Activated T-helper 1 cell treated with anti-CD3 and anti-CD28 coated beads, Interleukin-12 subunit alpha, Interleukin-12 subunit beta, Interleukin-2, Interleukin-4 antibody, amounts not matched to agents 30 ng/mL and 10 ng/mL and 1 ng/mL, durations not matched to agents 14 hours and 24 hours and 36 hours (primary cell): Measurements from ENCODE around the gene IFNL3. TPM values are rescaled to one million over a fixed set of nuclear protein-coding genes. Genes with fewer than 3 reads are reported as not detected.
"Not testable (repeated sequence)": the region's sequence is repeated elsewhere in the genome, so short reads cannot be mapped to it uniquely, and the experiment has no call there.

Experiments
- DNase-seq: peaks from one replicate; pipeline ENCODE4 v3.0.0; 2021; ENCODE audit warnings: low spot score
- H3K27ac Mint-ChIP-seq: one replicate; pipeline ENCODE4 v1.8.0; 2021; ENCODE audit warnings: mild to moderate bottlenecking, mixed read lengths
- H3K27me3 Mint-ChIP-seq: one replicate; pipeline ENCODE4 v1.8.0; 2022; ENCODE audit warnings: mild to moderate bottlenecking, moderate library complexity, mixed read lengths; ENCODE audit not compliant: insufficient read depth
- H3K36me3 Mint-ChIP-seq: one replicate; pipeline ENCODE4 v1.8.0; 2021; ENCODE audit warnings: low read depth, mixed read lengths
- H3K4me1 Mint-ChIP-seq: one replicate; pipeline ENCODE4 v1.8.0; 2021; ENCODE audit warnings: low read depth, mixed read lengths
- H3K4me3 Mint-ChIP-seq: one replicate; pipeline ENCODE4 v1.8.0; 2021; ENCODE audit warnings: mild to moderate bottlenecking, moderate library complexity, mixed read lengths
- H3K9me3 Mint-ChIP-seq: one replicate; pipeline ENCODE4 v1.8.0; 2021; ENCODE audit warnings: mixed read lengths
- intact Hi-C: fragments of 100-400 bp; cut with micrococcal nuclease; formaldehyde crosslinking; loops from one replicate; pipeline ENCODE4 v1.15.1; 2024
- total RNA-seq: library from RNA; stranded (reverse); gene quantifications from 2 replicates; pipeline ENCODE4 v1.2.3, GENCODE V29; 2022

IFNL3 gene
- not detected in 2 replicates for total RNA-seq

DNA sequence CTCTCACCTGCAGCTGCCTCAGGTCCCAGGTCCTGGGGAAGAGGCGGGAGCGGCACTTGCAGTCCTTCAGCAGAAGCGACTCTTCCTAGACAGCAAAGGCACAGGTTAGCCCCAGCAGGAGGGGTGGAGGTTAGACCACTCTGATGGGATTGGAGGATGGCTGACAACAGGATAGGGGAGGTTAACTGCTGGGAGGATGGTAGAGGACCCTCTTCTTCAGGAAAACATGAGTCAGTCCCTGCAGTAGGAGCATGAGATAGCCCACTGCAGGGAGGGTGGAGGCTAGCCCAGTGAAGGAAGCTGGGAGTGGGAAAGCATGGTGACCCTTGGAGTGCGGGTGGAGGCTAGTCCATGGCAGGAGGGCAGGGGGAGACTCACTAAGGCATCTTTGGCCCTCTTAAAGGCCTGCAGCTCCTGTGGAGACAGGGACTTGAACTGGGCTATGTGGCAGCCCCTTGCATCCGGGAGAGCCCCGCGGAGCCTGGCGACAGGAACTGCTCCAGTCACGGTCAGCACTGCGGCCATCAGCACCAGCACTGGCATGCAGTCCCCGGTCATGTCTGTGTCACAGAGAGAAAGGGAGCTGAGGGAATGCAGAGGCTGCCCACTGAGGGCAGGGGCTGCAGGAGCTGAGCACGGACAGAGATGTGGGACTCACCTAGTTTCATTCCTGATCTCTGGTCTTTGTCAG lies at the start of gene IFNL3:
IFNL3 (minus strand) TSS at position 597 of the 691 bp plus-strand sequence; CDS start at position 558, 39 bp downstream.
- H3K9me3 Mint-ChIP-seq, intact Hi-C loops, H3K4me1 Mint-ChIP-seq, H3K27ac Mint-ChIP-seq, H3K4me3 Mint-ChIP-seq, DNase-seq, H3K27me3 Mint-ChIP-seq, H3K36me3 Mint-ChIP-seq: not testable (repeated sequence)

- intact Hi-C loops = no loop called here
- Mint-ChIP-seq H3K4me3 (no peak overlapping the region), H3K9me3 (no peaks in the 10 kb centered on the region), H3K27me3 (peaks cover 15% of the 10 kb centered on the region), H3K36me3 (no peaks in the 10 kb centered on the region), H3K27ac (no peak overlapping the region), H3K4me1 (peaks cover 24% of the 10 kb centered on the region)
- DNase-seq = no peak
Observed at GRCh38 chr19:39293394-39293793, 48.6 kb upstream of the IFNL3 start.

DNA sequence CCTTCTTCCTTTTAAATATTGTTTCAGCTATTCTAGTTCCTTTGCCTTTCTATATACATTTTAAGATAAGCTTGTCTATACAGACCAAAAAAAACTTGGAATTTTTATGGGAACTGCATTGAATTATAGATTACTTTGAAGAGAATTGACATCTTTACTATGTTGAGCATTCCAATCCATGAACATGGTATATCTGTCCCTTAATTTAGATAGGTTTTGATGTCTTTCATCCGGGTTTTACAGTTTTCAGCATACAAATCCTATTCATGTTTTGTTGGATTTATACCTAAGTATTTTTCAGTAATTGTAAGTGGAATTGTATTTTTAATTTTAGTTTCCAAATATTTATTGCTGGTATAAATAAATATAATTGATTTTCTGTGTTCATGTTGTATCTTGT lies 39.2 kb upstream of the IFNL3 start:
- peaks cover 14% of the 10 kb centered on the region for H3K9me3 Mint-ChIP-seq
- H3K27me3 Mint-ChIP-seq = peaks cover 26% of the 10 kb centered on the region
- H3K36me3 Mint-ChIP-seq = peaks cover 2% of the 10 kb centered on the region
- H3K4me3 Mint-ChIP-seq = no peak overlapping the region
- no peak overlapping the region for H3K27ac Mint-ChIP-seq
- H3K4me1 Mint-ChIP-seq = no peaks in the 10 kb centered on the region
- intact Hi-C loops = no loop called here
- no peak for DNase-seq

GRCh38 chr19:39282021-39282420 lies 37.2 kb upstream of the IFNL3 start:
- H3K27ac Mint-ChIP-seq = no peak overlapping the region
- DNase-seq = no peak
- intact Hi-C loops = no loop called here
- H3K4me3 Mint-ChIP-seq = no peak overlapping the region
- peaks cover 14% of the 10 kb centered on the region for H3K9me3 Mint-ChIP-seq
- H3K36me3 Mint-ChIP-seq = peaks cover 2% of the 10 kb centered on the region
- no peaks in the 10 kb centered on the region for H3K4me1 Mint-ChIP-seq
- H3K27me3 Mint-ChIP-seq = peaks cover 19% of the 10 kb centered on the region

- H3K27me3 Mint-ChIP-seq = peaks cover 7% of the 10 kb centered on the region
- DNase-seq = no peak
- H3K4me3 Mint-ChIP-seq = no peak overlapping the region
- H3K9me3 Mint-ChIP-seq = no peaks in the 10 kb centered on the region
- no peaks in the 10 kb centered on the region for H3K4me1 Mint-ChIP-seq
- H3K27ac Mint-ChIP-seq = no peak overlapping the region
- H3K36me3 Mint-ChIP-seq = no peaks in the 10 kb centered on the region
- intact Hi-C loops = no loop called here
Observed at GRCh38 chr19:39277598-39277997, 32.8 kb upstream of the IFNL3 start.

GRCh38 chr19:39276740-39277139 lies 31.9 kb upstream of the IFNL3 start:
- no peak for DNase-seq
- Mint-ChIP-seq H3K4me3 (no peak overlapping the region), H3K4me1 (no peaks in the 10 kb centered on the region), H3K9me3 (no peaks in the 10 kb centered on the region), H3K27ac (no peak overlapping the region), H3K36me3 (no peaks in the 10 kb centered on the region), H3K27me3 (peaks cover 7% of the 10 kb centered on the region)
- intact Hi-C loops = no loop called here

DNA sequence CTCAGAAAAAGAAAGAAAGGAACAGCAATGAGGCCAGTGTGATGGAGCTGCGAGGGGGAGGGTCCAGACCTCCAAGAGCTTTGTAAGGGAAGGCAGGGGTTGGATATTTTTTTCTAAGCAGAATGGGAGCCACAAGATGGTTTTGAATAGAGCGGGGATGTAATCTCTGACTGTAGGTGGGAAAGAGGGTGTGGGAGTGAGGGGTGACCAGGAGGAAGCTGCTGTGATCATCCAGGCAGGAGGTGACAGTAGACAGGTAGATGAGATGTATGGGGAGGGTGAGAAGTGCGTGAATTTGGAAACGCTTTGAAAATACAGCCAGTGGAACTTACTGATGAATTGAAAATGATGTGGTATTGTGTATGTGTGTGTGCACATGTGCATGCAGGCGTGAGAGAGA lies 30.8 kb upstream of the IFNL3 start:
- DNase-seq = no peak
- Mint-ChIP-seq H3K36me3 (no peaks in the 10 kb centered on the region), H3K27ac (no peak overlapping the region), H3K4me1 (no peaks in the 10 kb centered on the region), H3K27me3 (peaks cover 8% of the 10 kb centered on the region), H3K4me3 (no peak overlapping the region), H3K9me3 (no peaks in the 10 kb centered on the region)
- intact Hi-C loops = no loop called here

GRCh38 chr19:39273859-39274258 lies 29.1 kb upstream of the IFNL3 start:
- not testable (repeated sequence) for H3K9me3 Mint-ChIP-seq

DNA sequence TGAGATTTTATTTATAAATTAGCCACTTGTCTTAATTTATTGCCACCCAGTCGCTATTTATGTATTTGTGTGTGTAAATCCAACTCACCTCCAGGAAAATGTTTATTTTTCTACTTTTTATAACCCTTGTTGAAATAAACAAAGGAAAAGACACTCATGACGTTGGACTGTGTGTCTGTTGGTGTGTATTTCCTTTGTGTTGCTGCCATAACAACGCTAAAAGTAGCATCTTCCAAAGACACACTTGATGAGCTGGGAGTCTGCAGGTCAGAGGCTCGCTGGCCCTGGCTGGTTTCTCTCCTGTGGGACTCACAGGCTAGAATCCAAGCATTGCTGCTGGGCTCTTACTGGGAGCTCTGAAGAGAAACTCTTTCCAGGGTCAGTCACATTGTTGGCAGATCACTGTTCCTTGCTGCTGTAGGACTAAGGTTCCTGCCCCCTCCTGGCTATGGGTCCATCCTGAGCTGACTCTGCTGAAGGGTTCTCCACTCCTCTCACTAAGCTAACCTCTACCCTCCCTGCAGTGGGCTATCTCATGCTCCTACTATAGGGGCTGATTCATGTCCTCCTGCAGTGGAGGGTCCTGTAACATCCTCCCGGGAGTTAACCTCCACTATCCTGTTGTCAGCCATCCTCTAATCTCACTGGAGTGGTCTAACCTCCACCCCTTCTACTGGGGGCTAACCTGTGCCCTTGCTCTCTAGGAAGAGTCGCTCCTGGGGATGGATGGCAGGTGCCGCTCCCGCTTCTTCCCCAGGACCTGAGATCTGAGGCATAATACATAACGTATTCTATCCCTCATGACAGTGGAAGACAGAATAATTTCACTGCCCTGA lies 25.4 kb upstream of the IFNL3 start:
- intact Hi-C loops = no loop called here
- H3K27ac Mint-ChIP-seq = no peak overlapping the region

More at GRCh38 chr19:39273859-39274258, 29.1 kb upstream of the IFNL3 start:
- H3K27me3 Mint-ChIP-seq = peaks cover 13% of the 10 kb centered on the region
- H3K36me3 Mint-ChIP-seq, H3K4me3 Mint-ChIP-seq, intact Hi-C loops, H3K4me1 Mint-ChIP-seq, H3K27ac Mint-ChIP-seq, DNase-seq: not testable (repeated sequence)

GRCh38 chr19:39269369-39269768 lies 24.6 kb upstream of the IFNL3 start:
- H3K27ac Mint-ChIP-seq, H3K4me3 Mint-ChIP-seq, DNase-seq, intact Hi-C loops, H3K36me3 Mint-ChIP-seq, H3K4me1 Mint-ChIP-seq, H3K9me3 Mint-ChIP-seq: not testable (repeated sequence)
- H3K27me3 Mint-ChIP-seq = peaks cover 16% of the 10 kb centered on the region

More for the DNA sequence above, 25.4 kb upstream of the IFNL3 start:
- Mint-ChIP-seq H3K4me1 (no peaks in the 10 kb centered on the region), H3K27me3 (peaks cover 12% of the 10 kb centered on the region), H3K9me3 (no peaks in the 10 kb centered on the region), H3K36me3 (no peaks in the 10 kb centered on the region), H3K4me3 (no peak overlapping the region)
- DNase-seq = no peak

GRCh38 chr19:39268531-39269223 lies 23.9 kb upstream of the IFNL3 start:
- H3K4me3 Mint-ChIP-seq, H3K27ac Mint-ChIP-seq, intact Hi-C loops, DNase-seq, H3K4me1 Mint-ChIP-seq, H3K36me3 Mint-ChIP-seq, H3K9me3 Mint-ChIP-seq: not testable (repeated sequence)
- peaks cover 20% of the 10 kb centered on the region for H3K27me3 Mint-ChIP-seq

GRCh38 chr19:39268085-39268484 lies 23.3 kb upstream of the IFNL3 start, which contains the start of gene IFNL2:
Gene IFNL2, plus strand, starts transcription at chr19:39268396. Its CDS starts 173 bp downstream, at chr19:39268569.
- H3K9me3 Mint-ChIP-seq, H3K27ac Mint-ChIP-seq, H3K4me3 Mint-ChIP-seq, H3K36me3 Mint-ChIP-seq, DNase-seq, H3K4me1 Mint-ChIP-seq, intact Hi-C loops: not testable (repeated sequence)
- peaks cover 25% of the 10 kb centered on the region for H3K27me3 Mint-ChIP-seq
